SU-DHL-6 (cell line): ENCODE data around the gene SLC24A1.

ENCODE experiments used
- H2AFZ ChIP-seq: fragments of 200-600 bp; sonication (generic); 2 replicates; pipeline ENCODE4 v1.6.1; 2014; ENCODE audit warnings: low read depth, mild to moderate bottlenecking, moderate library complexity, mixed read lengths, antibody characterized with exemption, low read length; ENCODE audit not compliant: severe bottlenecking
- H3F3A ChIP-seq: fragments of 200-600 bp; shearing (Covaris generic); 2 replicates; pipeline ENCODE4 v1.6.0; 2016; ENCODE audit warnings: antibody characterized with exemption, mild to moderate bottlenecking; ENCODE audit not compliant: insufficient read depth
- H3K27ac ChIP-seq: fragments of 200-600 bp; sonication (generic); 2 replicates; pipeline ENCODE4 v1.5.1; 2016; ENCODE audit warnings: low read depth, mild to moderate bottlenecking, low read length, moderate library complexity, mixed read lengths
- H3K27me3 ChIP-seq: fragments of 200-600 bp; sonication (generic), shearing (Covaris generic); 2 replicates; pipeline ENCODE4 v1.6.0; 2014; ENCODE audit warnings: mild to moderate bottlenecking, low read length
- H3K36me3 ChIP-seq: fragments of 200-600 bp; sonication (generic); 2 replicates; pipeline ENCODE4 v1.6.1; 2014; ENCODE audit warnings: mild to moderate bottlenecking, low read length, mixed read lengths
- H3K4me2 ChIP-seq: fragments of 300-600, 200-600 bp; shearing (Covaris generic), sonication (generic); 2 replicates; pipeline ENCODE4 v1.6.0; 2014; ENCODE audit warnings: low read length, low read depth, mild to moderate bottlenecking; ENCODE audit not compliant: poor library complexity, severe bottlenecking
- H3K4me3 ChIP-seq: fragments of 200-600 bp; sonication (generic); 2 replicates; pipeline ENCODE4 v1.5.1; 2014; ENCODE audit warnings: antibody characterized with exemption, low read length, mild to moderate bottlenecking, mixed read lengths; ENCODE audit not compliant: insufficient read depth, poor library complexity, severe bottlenecking
- H3K79me2 ChIP-seq: fragments of 200-600 bp; sonication (generic); 2 replicates; pipeline ENCODE4 v1.6.1; 2014; ENCODE audit warnings: mild to moderate bottlenecking, low read length, moderate library complexity; ENCODE audit not compliant: insufficient read depth
- H3K9ac ChIP-seq: fragments of 200-600 bp; sonication (generic); 2 replicates; pipeline ENCODE4 v1.7.0; 2014; ENCODE audit warnings: mild to moderate bottlenecking, low read length
- H3K9me2 ChIP-seq: fragments of 200-600 bp; sonication (generic); replicated peaks from 2 replicates; pipeline ENCODE4 v1.6.1; 2014; ENCODE audit warnings: low read length; ENCODE audit not compliant: insufficient read depth
- H3K9me3 ChIP-seq: fragments of 200-600 bp; sonication (generic); 2 replicates; pipeline ENCODE4 v1.6.1; 2014; ENCODE audit warnings: low read length, mixed read lengths; ENCODE audit not compliant: insufficient read depth
- H4K20me1 ChIP-seq: fragments of 200-600 bp; sonication (generic); 2 replicates; pipeline ENCODE4 v1.6.1; 2014; ENCODE audit warnings: low read depth, mild to moderate bottlenecking, antibody characterized with exemption, low read length, moderate library complexity, mixed read lengths
- EZH2phosphoT487 ChIP-seq: fragments of 200-600 bp; sonication (generic), shearing (Covaris generic); conservative IDR thresholded peaks from 2 replicates; pipeline ENCODE4 v1.6.1; 2018; ENCODE audit warnings: mild to moderate bottlenecking, antibody characterized with exemption, low read length, moderate library complexity, mixed read lengths
- TF ChIP-seq, protein P1 (sequence below): fragments of 200-600 bp; sonication (generic); IDR thresholded peaks from one replicate; pipeline ENCODE4 v1.5.1; 2017; ENCODE audit warnings: antibody characterized with exemption, mild to moderate bottlenecking, low read length, moderate library complexity; ENCODE audit not compliant: insufficient read depth, poor library complexity, severe bottlenecking

The SLC24A1 gene

DNA sequence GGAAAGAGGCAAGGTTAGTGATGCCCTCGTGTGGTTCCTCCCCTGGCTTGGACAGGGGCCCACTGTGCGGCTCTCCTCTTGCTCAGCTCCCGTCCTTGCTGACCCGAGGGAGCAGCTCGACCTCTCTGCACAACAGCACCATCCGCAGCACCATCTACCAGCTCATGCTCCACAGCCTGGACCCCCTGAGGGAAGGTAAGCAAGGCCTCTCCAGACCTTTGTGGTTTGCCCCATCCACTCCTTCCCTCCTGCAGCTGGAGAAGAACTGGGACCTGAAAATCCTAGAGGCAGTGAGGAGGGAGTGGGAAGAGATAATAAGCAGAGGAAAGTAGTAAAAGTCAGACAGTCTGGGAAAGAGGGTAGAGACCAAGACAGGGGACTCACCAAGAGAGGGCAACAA is 17.8 kb downstream of the SLC24A1 start:
- H3K9ac ChIP-seq, result no peak overlapping the region
- no peak overlapping the region for H3K27ac ChIP-seq
- H3K36me3 ChIP-seq, result no peaks in the 10 kb centered on the region
- H3K4me2 ChIP-seq, result no peak overlapping the region
- TF ChIP-seq EZH2phosphoT487, result no peak
- TF ChIP-seq, protein P1, sequence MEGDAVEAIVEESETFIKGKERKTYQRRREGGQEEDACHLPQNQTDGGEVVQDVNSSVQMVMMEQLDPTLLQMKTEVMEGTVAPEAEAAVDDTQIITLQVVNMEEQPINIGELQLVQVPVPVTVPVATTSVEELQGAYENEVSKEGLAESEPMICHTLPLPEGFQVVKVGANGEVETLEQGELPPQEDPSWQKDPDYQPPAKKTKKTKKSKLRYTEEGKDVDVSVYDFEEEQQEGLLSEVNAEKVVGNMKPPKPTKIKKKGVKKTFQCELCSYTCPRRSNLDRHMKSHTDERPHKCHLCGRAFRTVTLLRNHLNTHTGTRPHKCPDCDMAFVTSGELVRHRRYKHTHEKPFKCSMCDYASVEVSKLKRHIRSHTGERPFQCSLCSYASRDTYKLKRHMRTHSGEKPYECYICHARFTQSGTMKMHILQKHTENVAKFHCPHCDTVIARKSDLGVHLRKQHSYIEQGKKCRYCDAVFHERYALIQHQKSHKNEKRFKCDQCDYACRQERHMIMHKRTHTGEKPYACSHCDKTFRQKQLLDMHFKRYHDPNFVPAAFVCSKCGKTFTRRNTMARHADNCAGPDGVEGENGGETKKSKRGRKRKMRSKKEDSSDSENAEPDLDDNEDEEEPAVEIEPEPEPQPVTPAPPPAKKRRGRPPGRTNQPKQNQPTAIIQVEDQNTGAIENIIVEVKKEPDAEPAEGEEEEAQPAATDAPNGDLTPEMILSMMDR, result no peak
- no peak overlapping the region for H2AFZ ChIP-seq
- peaks cover 7% of the 10 kb centered on the region; the same call in 1 of the 2 replicates for H3F3A ChIP-seq
- no peaks in the 10 kb centered on the region for H3K27me3 ChIP-seq
- H3K9me2 ChIP-seq, result no peaks in the 10 kb centered on the region
- H3K9me3 ChIP-seq, result no peaks in the 10 kb centered on the region
- H3K79me2 ChIP-seq, result no peaks in the 10 kb centered on the region
- H3K4me3 ChIP-seq, result no peak overlapping the region
- no peaks in the 10 kb centered on the region for H4K20me1 ChIP-seq

DNA sequence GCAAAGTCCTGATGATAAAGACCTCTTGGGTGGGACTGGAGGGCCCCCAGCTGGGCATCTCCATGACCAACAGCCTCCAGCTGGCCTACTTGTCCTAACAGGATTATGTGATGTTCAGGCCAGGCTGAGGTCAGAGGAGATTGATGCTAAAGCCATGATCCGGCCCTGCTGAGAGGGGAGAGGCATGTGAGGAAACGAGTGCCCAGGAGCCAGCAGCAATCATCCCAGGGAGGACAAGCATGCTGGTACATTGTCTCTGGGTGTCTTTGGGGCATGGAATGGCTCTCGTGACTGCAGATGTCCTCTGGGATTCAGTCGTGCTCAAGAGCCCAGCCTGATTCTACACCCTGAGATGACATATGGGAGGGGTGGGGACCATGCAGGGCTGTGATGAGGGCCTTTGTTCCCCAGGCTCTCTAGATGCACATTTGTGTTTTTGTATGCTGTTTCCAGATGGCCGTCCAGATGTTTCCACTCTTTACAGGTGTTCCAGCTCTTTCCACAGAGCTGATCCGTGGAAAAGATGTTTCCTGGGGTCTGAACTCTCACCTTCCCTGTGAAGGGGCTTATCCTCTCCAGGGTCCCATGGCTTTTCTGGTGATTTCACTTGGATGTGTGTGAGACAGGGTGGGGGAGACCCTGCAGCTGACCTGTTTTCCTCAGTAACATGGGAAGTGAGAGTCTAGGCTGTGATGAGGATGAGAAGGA is 20.2 kb downstream of the SLC24A1 start:
- Histone ChIP-seq H2AFZ (no peak overlapping the region), H4K20me1 (no peaks in the 10 kb centered on the region), H3K9me2 (no peaks in the 10 kb centered on the region), H3K27me3 (no peaks in the 10 kb centered on the region), H3F3A (peaks cover 7% of the 10 kb centered on the region; the same call in 1 of the 2 replicates), H3K4me2 (no peak overlapping the region), H3K36me3 (no peaks in the 10 kb centered on the region), H3K79me2 (no peaks in the 10 kb centered on the region), H3K4me3 (no peak overlapping the region), H3K9ac (no peak overlapping the region), H3K27ac (no peak overlapping the region), H3K9me3 (no peaks in the 10 kb centered on the region)
- TF ChIP-seq, protein P1, result no peak
- no peak for TF ChIP-seq EZH2phosphoT487

DNA sequence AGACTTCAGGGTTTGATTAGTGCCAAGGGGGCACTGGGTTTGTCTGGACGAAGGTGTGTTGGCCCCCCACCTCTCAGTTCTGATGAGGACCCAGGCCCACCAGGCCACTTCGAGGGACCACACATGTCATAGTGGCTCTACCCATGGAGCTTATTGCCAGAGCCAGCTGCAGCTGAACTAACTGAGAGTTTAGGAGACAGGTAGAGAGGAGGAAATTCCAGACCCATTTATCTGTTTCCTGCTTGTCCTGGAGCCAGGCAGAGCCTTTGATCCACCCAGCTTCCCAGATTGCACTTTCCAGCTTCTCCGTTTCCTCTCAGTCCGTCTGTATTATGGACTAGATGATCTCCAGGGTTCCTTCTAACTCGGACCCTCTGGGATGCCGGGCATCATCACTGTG is 20.9 kb downstream of the SLC24A1 start:
- no peak overlapping the region for H3K9ac ChIP-seq
- no peaks in the 10 kb centered on the region for H3K27me3 ChIP-seq
- no peaks in the 10 kb centered on the region for H3K36me3 ChIP-seq
- peaks cover 7% of the 10 kb centered on the region; the same call in 1 of the 2 replicates for H3F3A ChIP-seq
- H3K9me3 ChIP-seq, result no peaks in the 10 kb centered on the region
- H3K4me2 ChIP-seq, result no peak overlapping the region
- no peak overlapping the region for H3K27ac ChIP-seq
- H3K9me2 ChIP-seq, result no peaks in the 10 kb centered on the region
- no peak for TF ChIP-seq EZH2phosphoT487
- TF ChIP-seq, protein P1, result no peak
- no peak overlapping the region for H3K4me3 ChIP-seq
- H3K79me2 ChIP-seq, result no peaks in the 10 kb centered on the region
- no peaks in the 10 kb centered on the region for H4K20me1 ChIP-seq
- H2AFZ ChIP-seq, result no peak overlapping the region
